Renal pelvis (tissue), 4 donors: ENCODE results near the gene RHOBTB3. TPM values are rescaled to one million over a fixed set of nuclear protein-coding genes. Genes with fewer than 3 reads are reported as not detected.

ENCODE experiments used
- DNase-seq: peaks from one replicate; pipeline ENCODE4 v3.0.0-alpha.2; 2013
- polyA plus RNA-seq, 3 donors: library from polyadenylated mRNA; unstranded; fragments of 120-200 nt; gene quantifications; one replicate each; pipeline ENCODE4 v1.2.1, GENCODE V29; 2013; ENCODE audit not compliant: insufficient read length in 3 of 3

Gene RHOBTB3
- polyA plus RNA-seq, 3 donors, result 61.3 to 80.2 (median 69.9) TPM

GRCh38 chr5:95815155-95815729, 84.1 kb downstream of the RHOBTB3 start:
- DNase-seq, result no peak

GRCh38 chr5:95816341-95816740, 85.2 kb downstream of the RHOBTB3 start:
- DNase-seq, result no peak

- DNase-seq, result no peak
Measured at GRCh38 chr5:95816776-95817175, 85.6 kb downstream of the RHOBTB3 start.

- peak; percentile 57 for DNase-seq
Measured at GRCh38 chr5:95817430-95817829, 86.3 kb downstream of the RHOBTB3 start.

- no peak for DNase-seq
Measured at GRCh38 chr5:95818181-95819147, 87.3 kb downstream of the RHOBTB3 start.

GRCh38 chr5:95821110-95822021, 90.2 kb downstream of the RHOBTB3 start:
- no peak for DNase-seq

- DNase-seq, result peak; percentile 52
Measured at GRCh38 chr5:95822043-95822541, 91.0 kb downstream of the RHOBTB3 start.

- DNase-seq, result peak; percentile 68
Measured at GRCh38 chr5:95822542-95823181, 91.5 kb downstream of the RHOBTB3 start, which contains the start of gene GLRX. Gene GLRX, minus strand, starts transcription at chr5:95822726. Its CDS starts 64 bp downstream, at chr5:95822662.

- no peak for DNase-seq
Measured at GRCh38 chr5:95823218-95823737, 92.1 kb downstream of the RHOBTB3 start.

- peak; percentile 34 for DNase-seq
Measured at GRCh38 chr5:95823738-95824609, 92.8 kb downstream of the RHOBTB3 start.

GRCh38 chr5:95824747-95825146, 93.6 kb downstream of the RHOBTB3 start:
- no peak for DNase-seq

- DNase-seq, result no peak
Measured at GRCh38 chr5:95825495-95825894, 94.4 kb downstream of the RHOBTB3 start.

GRCh38 chr5:95826949-95827891, 96.1 kb downstream of the RHOBTB3 start:
- no peak for DNase-seq

GRCh38 chr5:95827892-95828246, 96.7 kb downstream of the RHOBTB3 start:
- no peak for DNase-seq

GRCh38 chr5:95830226-95830625, 99.1 kb downstream of the RHOBTB3 start:
- no peak for DNase-seq

- DNase-seq, result no peak
Measured at GRCh38 chr5:95832664-95833063, 101.5 kb downstream of the RHOBTB3 start.

- DNase-seq, result no peak
Measured at GRCh38 chr5:95835682-95836385, 104.7 kb downstream of the RHOBTB3 start.

- DNase-seq, result no peak
Measured at GRCh38 chr5:95836544-95836943, 105.4 kb downstream of the RHOBTB3 start.
